Neural progenitor cell (in vitro differentiated cells): ENCODE results near the gene EXO5.

Source experiments
- EZH2phosphoT487 ChIP-seq: fragments of 200-600 bp; sonication (generic); IDR thresholded peaks from 2 replicates; pipeline ENCODE4 v1.6.1; 2017; ENCODE audit warnings: antibody characterized with exemption
- TF ChIP-seq, protein P1 (sequence below): fragments of 200-600 bp; sonication (generic); IDR thresholded peaks from 2 replicates; pipeline ENCODE4 v1.5.1; 2017; ENCODE audit warnings: antibody characterized with exemption, mild to moderate bottlenecking

GRCh38 chr1:40531381-40532061 lies 23.0 kb downstream of the EXO5 start, which contains the start of gene ZNF684:
- TF ChIP-seq, protein P1, sequence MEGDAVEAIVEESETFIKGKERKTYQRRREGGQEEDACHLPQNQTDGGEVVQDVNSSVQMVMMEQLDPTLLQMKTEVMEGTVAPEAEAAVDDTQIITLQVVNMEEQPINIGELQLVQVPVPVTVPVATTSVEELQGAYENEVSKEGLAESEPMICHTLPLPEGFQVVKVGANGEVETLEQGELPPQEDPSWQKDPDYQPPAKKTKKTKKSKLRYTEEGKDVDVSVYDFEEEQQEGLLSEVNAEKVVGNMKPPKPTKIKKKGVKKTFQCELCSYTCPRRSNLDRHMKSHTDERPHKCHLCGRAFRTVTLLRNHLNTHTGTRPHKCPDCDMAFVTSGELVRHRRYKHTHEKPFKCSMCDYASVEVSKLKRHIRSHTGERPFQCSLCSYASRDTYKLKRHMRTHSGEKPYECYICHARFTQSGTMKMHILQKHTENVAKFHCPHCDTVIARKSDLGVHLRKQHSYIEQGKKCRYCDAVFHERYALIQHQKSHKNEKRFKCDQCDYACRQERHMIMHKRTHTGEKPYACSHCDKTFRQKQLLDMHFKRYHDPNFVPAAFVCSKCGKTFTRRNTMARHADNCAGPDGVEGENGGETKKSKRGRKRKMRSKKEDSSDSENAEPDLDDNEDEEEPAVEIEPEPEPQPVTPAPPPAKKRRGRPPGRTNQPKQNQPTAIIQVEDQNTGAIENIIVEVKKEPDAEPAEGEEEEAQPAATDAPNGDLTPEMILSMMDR, result no peak
- no peak for TF ChIP-seq EZH2phosphoT487
